ENCODE data around the gene TMEM50B.
"Not testable (repeated sequence)": the region's sequence is repeated elsewhere in the genome, so short reads cannot be mapped to it uniquely, and the experiment has no call there.

Gene TMEM50B

DNA sequence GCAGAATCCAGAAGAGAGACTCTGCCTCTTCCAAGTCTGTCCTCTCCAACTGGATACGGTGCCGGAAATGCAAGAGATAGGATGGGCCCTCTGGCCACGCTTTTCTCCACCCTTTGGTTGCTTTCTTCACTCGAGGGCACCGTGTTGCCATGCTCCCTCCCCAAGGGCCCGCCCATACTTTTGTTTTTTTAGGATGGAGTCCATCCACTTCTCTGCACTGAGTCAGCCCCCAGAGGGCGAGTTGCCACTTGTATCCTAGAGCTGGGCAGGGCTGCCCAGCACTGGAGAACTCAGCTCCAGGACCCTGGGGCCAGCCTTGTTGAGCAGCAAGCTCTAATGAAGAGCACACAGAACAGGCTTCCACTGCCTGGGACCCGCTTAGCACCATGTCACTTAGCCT is 51.1 kb downstream of the TMEM50B start:
- peak; percentile 47 for DNase-seq (ENCODE audit: low read depth)

DNA sequence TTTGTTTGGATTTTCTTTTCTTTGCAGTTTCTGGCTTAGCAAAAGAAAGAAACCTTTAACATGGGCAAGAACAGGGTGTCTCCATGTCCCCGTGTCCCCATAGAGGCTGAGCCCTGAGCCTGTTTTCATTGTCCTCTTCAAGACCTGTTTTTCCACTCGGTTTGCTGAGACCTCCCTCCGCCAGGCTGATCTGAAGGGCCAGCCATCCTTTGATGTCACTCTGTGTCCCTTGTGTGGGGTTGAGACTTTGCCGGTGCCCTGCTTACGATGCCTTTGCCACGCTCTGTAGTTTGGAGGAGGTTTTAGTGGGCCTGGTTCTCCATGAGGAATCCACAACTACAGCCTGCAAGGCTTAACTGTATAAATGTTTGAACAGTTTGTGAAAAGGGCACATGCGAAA is 52.7 kb downstream of the TMEM50B start:
- DNase-seq (ENCODE audit: low read depth): no peak

DNA sequence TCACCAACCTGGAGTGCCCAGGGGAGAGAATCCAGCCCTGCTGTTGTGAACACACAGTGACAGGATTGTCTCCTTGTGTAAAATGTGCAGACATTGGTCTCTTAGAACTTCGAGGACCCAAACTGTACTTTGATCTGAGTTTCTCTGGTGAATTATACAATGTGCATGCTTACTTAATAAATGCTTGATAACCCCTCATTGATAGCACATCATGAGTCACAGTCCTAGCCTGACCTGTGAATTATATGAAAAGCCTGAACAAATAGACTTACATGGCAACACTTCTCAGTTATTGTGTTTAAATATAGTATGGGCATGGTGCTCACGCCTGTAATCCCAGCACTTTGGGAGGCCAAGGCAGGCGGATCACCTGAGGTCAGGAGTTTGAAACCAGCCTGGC is 53.9 kb downstream of the TMEM50B start:
- DNase-seq (ENCODE audit: low read depth): no peak

DNA sequence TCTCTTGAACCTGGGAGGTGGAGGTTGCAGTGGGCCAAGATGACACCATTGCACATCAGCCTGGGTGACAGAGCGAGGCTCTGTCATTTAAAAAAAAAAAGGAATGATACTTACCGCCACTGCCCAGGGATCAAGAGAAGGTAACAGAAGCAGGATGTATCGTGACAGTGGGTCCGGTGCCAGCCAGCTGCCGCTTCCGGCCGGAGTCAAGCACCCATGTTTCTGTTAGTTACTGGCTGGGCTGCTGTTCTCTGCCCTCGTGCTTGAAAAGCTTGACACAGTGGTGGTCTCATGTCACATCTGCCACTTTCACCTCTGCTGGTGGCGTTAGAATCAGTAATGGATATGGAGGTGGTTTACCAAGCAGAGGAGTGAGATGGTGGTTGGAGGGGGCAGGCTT is 55.6 kb downstream of the TMEM50B start:
- DNase-seq (ENCODE audit: low read depth): no peak

DNA sequence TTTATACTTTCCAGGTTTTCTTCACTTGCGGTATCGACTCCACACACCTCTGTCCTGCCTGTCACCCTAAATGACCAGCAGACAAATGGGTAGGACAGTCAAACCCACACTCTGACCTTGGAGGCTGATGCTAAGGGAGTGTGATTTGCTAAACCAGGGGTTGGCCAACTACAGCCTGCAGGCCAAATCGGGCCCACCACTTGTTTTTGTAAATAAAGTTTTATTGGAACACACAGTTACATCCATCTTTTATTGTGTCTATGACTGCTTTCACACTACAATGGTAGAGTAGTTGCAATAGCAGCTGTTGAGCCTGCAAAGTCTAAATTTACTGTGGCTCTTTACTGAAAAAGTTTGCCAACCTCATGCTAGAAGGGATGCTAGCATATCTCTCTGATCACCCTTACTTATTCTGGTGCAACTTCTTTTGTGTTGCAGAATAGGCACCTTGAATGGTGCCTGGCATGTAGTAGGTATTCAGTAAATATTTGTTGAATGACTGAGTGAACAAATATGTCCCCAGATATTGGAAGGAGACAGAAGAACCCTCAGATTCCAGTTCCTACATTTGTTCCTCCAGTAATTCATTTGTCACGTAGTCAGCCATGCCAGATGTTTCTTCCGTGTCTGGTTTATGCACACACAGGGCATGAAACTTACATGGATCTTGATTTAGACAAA is 57.9 kb downstream of the TMEM50B start:
- DNase-seq (ENCODE audit: low read depth): no peak

DNA sequence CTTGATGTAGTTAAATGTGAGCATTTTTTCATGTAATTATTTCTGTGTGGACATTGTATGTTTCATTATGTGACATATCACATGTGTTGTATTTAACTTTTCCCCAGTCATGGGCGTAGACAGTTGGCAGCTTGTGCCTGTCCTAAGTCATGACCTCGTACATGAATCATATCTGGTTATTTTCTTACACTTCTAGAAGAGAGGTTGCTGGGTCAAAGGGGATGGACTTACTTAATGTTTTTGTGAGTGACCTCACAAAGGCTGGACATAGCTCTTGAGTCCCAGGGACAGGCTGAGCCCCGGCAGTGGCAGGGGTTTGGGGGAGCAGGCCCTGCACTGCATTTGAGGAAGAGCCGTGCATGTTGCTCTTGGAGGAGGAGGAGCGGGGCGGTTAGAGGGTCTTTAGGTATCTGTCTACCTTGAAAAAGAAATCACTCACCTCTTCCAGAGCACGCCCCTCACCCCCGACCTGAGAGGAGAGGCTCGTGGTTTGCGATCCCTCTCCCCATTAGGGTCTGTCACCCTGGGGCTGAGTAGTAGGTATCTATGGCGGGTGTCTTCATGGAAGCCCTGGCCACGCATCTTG is 60.1 kb downstream of the TMEM50B start:
- DNase-seq (ENCODE audit: low read depth): peak; percentile 65

DNA sequence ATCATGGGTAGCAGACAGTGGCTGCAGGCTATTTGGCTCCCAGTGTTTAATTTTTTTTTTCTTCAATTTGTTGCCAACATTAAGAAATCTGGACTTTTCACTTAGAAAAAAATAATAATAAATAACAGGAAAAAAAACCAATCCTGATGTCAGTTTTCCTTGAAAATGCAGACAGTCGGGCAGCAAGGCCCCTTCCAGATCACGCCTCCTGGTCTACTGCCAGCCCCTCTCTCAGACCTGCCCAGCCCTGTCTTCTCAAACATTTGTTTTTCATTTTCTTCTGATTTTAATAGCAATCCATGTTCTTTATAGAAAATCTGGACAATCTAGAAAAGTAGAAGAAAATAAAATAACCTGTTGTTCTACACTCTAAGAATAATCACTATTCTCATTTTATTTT is 61.1 kb downstream of the TMEM50B start:
- no peak for DNase-seq (ENCODE audit: low read depth)

DNA sequence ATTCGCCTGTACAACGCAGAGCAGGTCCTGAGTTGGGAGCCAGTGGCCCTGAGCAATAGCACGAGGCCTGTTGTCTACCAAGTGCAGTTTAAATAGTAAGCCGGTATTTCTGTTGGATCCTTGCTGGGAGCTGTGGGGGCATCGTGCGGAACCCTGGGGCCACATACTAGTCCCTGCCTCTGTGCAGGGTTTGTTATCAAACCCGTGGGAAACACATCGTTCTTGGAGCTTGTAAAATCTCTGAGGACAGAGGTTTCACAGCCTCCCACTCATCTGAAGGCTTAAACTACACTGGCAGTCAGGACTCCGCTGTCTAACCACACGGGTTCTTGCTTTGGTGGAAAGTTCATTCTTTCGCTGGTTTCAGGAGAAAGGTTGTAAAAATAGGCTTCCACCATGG is 64.8 kb downstream of the TMEM50B start:
- DNase-seq (ENCODE audit: low read depth): no peak

DNA sequence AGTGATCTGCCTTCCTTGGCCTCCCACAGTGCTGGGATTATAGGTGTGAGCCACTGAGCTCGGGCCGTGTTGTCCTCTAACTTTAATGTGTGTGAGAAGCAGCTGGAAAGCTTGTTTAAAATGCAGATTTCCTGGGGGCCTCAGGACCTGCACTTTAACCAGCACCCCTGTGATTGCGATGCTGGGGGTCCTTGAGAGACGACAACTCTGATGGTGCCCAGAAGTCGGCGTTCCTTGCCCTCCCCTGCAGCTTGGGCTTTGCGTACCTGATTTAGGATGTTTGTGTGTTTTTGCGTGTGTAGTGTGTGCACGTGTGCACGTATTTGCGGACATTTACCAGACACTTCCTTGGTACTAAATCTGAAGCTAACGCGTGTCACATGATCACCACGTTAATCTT is 65.7 kb downstream of the TMEM50B start:
- no peak for DNase-seq (ENCODE audit: low read depth)

DNA sequence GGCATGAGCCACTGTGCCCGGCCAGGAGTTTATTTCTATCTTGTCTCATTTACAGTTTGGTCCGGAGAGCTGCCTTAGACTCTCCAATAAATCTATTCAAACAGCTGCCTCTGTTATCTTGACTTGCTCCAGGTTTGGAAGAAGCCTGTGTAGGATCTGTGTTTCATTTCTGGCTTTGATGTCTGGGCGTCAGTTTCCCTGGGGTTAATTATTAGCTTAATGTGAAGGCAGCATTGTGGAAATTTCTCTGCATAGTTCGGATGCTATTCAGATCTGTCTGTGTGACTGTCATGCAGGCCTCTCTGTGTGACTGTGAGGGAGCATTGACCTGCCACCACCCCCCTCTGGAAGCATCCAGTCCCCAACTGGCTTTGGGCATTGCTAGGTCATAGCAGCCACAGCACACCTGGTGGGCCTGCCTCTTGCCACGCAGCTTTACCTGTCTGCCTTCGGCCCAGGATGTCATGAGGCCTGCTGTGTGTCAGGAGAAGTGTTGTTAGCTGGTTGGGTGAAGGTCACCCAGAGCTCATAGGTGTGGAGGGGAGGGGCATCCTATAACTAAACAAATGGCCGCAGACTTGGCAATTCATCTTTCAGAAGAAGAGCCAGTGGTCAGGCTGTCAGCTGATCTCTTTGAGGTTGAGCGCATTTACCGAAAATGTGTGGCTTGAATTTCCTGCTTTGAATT is 66.8 kb downstream of the TMEM50B start:
- DNase-seq (ENCODE audit: low read depth): no peak

DNA sequence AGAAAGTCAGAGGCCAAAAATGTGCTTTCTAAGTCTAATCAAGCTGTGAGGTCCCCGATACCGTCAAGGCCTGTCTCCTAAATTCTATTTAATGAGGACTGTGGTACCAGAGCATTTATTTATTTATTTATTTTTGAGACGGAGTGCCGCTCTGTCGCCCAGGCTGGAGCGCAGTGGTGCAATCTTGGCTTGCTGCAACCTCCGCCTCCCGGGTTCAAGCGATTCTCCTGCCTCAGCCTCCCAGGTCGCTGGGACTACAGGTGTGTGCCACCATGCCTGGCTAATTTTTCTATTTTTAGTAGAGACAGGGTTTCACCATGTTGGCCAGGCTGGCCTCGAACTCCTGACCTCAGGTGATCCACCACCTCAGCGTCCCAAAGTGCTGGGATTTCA is 67.3 kb downstream of the TMEM50B start:
- DNase-seq (ENCODE audit: low read depth): not testable (repeated sequence)

DNA sequence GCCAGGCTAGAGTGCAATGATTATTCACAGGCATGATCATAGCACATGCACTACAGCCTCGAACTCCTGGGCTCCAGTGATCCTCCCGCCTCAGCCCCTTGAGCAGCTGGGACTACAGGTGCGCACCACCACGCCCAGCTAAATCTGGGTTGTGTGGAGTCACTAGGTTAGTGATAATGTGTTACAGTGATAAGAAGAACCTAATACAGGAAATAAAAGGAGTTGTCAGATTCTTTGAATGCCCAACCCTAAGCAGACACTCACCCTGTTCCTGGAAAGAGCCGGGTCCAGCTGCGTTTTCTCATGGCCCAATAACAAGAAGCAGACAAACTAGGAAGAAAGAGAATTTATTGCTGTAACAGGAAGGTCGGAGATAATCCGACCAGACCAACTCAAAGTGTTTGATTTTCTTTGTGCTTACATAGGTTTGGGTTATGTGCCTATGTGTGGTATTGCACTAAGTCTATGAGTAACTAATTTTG is 67.8 kb downstream of the TMEM50B start:
- DNase-seq (ENCODE audit: low read depth): no peak

DNA sequence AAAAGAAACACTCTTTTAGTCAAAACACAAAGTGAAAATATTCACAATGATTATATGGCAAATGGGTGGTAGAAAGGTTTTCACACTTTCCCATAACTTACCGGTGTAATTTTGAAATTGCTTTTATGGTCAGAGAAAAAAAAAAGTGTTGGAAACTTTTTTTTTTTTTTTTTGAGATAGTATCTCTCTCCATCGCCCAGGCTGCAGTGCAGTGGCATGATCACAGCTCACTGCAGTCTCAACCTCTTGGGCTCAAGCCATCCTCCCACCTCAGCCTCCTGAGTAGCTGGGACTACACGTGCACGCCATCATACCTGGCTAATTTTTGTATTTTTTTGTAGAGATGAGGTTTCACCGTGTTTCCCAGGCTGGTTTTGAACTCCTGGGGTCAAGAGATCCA is 73.3 kb downstream of the TMEM50B start:
- DNase-seq (ENCODE audit: low read depth): no peak

DNA sequence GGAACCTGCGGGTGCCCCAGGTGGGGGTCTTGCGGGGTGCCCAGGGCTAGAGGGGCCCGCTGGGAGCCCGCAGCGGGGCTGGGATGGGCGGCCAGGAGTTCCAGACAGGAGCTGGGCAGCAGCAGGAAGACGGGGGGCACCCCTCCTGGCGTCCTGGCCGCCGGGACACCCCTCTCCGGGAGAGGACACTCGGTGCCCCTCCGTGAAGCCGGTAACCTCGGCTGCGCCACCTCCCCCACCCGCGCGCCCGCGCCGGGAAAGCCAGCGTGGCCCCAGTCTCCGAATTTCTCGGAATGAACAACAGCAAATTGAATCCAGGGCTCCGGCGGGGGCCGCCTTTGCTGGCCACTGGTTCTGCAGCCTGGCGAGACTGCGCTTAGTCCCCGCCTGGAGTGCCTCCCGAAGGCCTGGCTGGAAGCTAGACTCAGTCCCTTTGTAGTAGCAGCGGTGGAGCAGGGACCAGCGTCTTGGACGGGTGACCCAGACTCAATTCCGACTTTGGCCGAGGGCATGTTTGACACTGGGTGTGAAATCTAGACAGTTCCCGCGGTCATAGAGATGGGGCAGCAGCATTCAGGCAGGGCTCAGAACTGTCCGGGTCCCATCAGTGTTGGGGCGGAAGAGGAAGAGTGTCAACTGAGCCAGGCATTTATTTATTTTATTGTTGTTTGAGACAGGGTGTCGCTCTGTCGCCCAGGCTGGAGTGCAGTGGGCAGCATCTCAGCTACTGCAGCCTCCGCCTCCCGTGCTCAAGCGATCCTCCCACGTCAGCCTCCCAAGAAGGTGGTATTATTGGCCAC is 75.8 kb downstream of the TMEM50B start:
- DNase-seq (ENCODE audit: low read depth): peak; percentile 55

DNA sequence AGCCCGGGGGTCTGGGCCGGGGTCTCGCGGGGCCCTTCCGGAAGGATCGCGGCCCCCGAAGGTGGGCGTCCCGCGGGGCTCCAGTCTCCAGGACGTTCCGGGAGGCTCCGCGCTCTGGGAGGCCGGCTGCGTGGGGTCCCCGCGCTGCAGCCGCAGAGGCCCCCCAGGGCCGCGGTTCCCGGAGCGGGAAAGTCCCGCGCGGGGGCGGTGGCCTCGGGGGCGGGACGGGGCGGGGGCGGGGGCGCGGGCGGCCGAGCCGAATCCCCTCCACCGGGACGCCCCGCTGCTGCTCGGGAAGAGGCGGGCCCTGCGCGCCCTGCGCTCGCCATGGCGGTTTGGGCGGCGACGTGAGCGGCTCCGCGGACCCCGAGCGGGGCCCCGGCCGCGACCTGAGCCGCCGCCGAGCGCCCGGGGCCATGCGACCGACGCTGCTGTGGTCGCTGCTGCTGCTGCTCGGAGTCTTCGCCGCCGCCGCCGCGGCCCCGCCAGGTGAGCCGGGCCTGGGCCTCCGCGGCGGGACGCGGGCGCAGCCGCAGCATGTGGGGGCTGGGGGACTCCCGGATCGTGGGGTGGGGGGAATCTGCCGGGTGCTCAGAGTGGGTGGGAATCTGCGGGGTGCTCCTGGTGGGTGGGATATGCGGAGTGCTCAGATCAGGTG is 76.5 kb downstream of the TMEM50B start, which contains the start of gene IFNGR2:
Gene IFNGR2 (plus strand): TSS at position 286 of the 658 bp plus-strand sequence. CDS start 131 bp downstream, at position 417.
- peak; percentile 47 for DNase-seq (ENCODE audit: low read depth)

DNA sequence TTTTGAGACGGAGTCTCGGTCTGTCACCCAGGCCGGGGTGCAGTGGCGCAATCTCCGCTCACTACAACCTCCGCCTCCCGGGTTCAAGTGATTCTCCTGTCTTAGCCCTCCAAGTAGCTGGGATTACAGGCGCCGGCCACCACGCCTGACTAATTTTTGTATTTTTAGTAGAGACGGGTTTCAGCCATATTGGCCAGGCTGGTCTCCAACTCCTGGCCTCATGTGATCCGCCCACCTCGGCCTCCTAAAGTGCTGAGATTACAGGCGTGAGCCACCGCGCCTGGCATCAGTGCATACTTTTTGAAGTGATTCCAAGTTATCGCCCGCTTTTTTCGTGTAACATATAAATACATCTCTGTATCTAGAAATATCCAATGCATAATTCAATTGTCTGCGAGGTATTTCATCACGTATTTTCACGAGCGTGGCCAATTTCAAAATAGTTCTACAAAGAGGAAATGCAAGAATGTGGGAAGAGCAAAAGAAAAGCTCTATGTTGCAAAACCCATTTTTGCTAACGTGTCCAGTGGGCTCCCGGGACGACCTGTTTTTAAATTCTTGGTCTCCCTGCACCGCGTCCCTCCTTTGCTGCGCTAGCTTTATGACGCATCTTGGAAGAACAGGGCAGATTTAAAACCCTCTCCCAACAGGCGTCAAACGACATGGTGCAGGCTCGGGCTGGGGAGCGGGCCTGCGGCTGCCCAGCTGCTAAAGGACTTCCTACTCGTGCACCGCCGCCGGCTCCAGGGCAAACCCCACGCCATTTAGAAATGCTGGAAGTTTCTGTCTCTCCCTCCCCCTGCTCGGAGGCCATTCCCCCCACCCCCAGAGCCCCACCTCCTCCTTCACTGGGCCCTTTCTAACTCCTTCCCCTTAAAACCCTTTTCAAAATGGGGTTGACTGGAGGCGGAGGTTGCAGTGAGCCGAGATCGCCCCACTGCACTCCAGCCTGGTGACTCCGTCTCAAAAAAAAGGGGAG is 77.5 kb downstream of the TMEM50B start:
- peak; percentile 75 for DNase-seq (ENCODE audit: low read depth)

DNA sequence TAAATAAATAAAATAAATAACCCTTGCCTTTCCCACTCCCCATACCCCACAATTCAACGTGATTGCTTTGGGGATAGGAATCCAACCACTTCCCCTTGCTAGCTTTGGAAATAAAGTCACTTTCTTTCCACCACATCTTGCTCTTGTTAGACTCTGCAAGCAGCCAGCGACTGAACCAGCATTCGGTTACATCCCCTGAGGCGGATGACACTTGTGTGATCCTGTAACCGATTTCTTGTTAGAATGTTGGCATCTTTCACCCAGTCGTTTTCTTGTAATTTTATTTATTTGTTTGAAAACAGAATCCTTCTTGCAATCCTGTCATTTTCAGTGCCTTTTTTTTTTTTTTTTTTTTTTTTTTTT is 78.2 kb downstream of the TMEM50B start:
- peak; percentile 69 for DNase-seq (ENCODE audit: low read depth)
